H9 (cell line): ENCODE measurements around the gene PIEZO2. TPM values are rescaled to one million over a fixed set of nuclear protein-coding genes. Genes with fewer than 3 reads are reported as not detected.

ENCODE experiments used
- DNase-seq: peaks from one replicate; pipeline ENCODE4 v3.0.0-alpha.2; 2017
- H2AFZ ChIP-seq: one replicate; pipeline ENCODE4 v1.6.1; 2013; ENCODE audit warnings: mild to moderate bottlenecking, low read length, control low read depth, moderate library complexity
- H2AK5ac ChIP-seq: 2 replicates; pipeline ENCODE4 v1.6.1; 2013; ENCODE audit warnings: low read length, control low read depth, mixed read lengths; ENCODE audit not compliant: insufficient read length
- H2BK120ac ChIP-seq: one replicate; pipeline ENCODE4 v1.6.1; 2013; ENCODE audit warnings: low read depth, mild to moderate bottlenecking, low read length, control low read depth, inconsistent platforms; ENCODE audit not compliant: poor library complexity, severe bottlenecking
- H2BK12ac ChIP-seq: 2 replicates; pipeline ENCODE4 v1.6.1; 2013; ENCODE audit warnings: low read length, control low read depth, mixed read lengths, low read depth; ENCODE audit not compliant: insufficient read length
- H2BK15ac ChIP-seq: 2 replicates; pipeline ENCODE4 v1.6.1; 2013; ENCODE audit warnings: low read depth, low read length, control low read depth
- H2BK20ac ChIP-seq: one replicate; pipeline ENCODE4 v1.6.1; 2013; ENCODE audit warnings: low read depth, mild to moderate bottlenecking, low read length, control low read depth, inconsistent platforms; ENCODE audit not compliant: poor library complexity, severe bottlenecking
- H2BK5ac ChIP-seq: 2 replicates; pipeline ENCODE4 v1.6.1; 2013; ENCODE audit warnings: low read length, control low read depth, mixed read lengths; ENCODE audit not compliant: insufficient read length
- H3K14ac ChIP-seq: 2 replicates; pipeline ENCODE4 v1.6.1; 2013; ENCODE audit warnings: low read length, control low read depth; ENCODE audit not compliant: insufficient read depth
- H3K18ac ChIP-seq: 2 replicates; pipeline ENCODE4 v1.6.1; 2013; ENCODE audit warnings: low read depth, mild to moderate bottlenecking, mixed read lengths, low read length, control low read depth; ENCODE audit not compliant: insufficient read length
- H3K23ac ChIP-seq: 2 replicates; pipeline ENCODE4 v1.6.1; 2013; ENCODE audit warnings: low read length, control low read depth, mixed read lengths, low read depth; ENCODE audit not compliant: insufficient read length
- H3K23me2 ChIP-seq: 2 replicates; pipeline ENCODE4 v1.6.1; 2013; ENCODE audit warnings: low read depth, mild to moderate bottlenecking, mixed read lengths, low read length, control low read depth; ENCODE audit not compliant: insufficient read length, poor library complexity, severe bottlenecking
- H3K27ac ChIP-seq: 2 replicates; pipeline ENCODE4 v1.5.1; 2013; ENCODE audit warnings: low read length, control low read depth, mixed read lengths, low read depth; ENCODE audit not compliant: insufficient read length
- H3K27me3 ChIP-seq: 2 replicates; pipeline ENCODE4 v1.6.1; 2013; ENCODE audit warnings: low read length, control low read depth, inconsistent platforms; ENCODE audit not compliant: insufficient read depth
- H3K4ac ChIP-seq: 2 replicates; pipeline ENCODE4 v1.6.1; 2013; ENCODE audit warnings: low read depth, mild to moderate bottlenecking, control low read depth, inconsistent platforms, low read length, moderate library complexity
- H3K4me1 ChIP-seq: 2 replicates; pipeline ENCODE4 v1.6.1; 2013; ENCODE audit warnings: low read length, control low read depth, inconsistent platforms; ENCODE audit not compliant: insufficient read depth
- H3K4me2 ChIP-seq: 2 replicates; pipeline ENCODE4 v1.6.1; 2013; ENCODE audit warnings: low read length, control low read depth, mixed read lengths; ENCODE audit not compliant: insufficient read length, insufficient read depth
- H3K56ac ChIP-seq: 2 replicates; pipeline ENCODE4 v1.6.1; 2013; ENCODE audit warnings: low read depth, mild to moderate bottlenecking, mixed read lengths, low read length, control low read depth; ENCODE audit not compliant: insufficient read length
- H3K79me1 ChIP-seq: 2 replicates; pipeline ENCODE4 v1.6.1; 2013; ENCODE audit warnings: low read depth, mild to moderate bottlenecking, moderate library complexity, low read length, control low read depth, inconsistent platforms; ENCODE audit not compliant: insufficient read depth, poor library complexity, severe bottlenecking
- H3K79me2 ChIP-seq: 2 replicates; pipeline ENCODE4 v1.6.1; 2013; ENCODE audit warnings: low read length, control low read depth, inconsistent platforms; ENCODE audit not compliant: insufficient read depth
- H3K9ac ChIP-seq: 2 replicates; pipeline ENCODE4 v1.6.1; 2013; ENCODE audit warnings: low read length, control low read depth, mixed read lengths; ENCODE audit not compliant: insufficient read length; ENCODE audit errors: extremely low read depth
- H3K9me3 ChIP-seq: one replicate; pipeline ENCODE4 v1.6.1; 2013; ENCODE audit warnings: low read depth, low read length, inconsistent platforms; ENCODE audit not compliant: control insufficient read depth
- H3T11ph ChIP-seq: one replicate; pipeline ENCODE4 v1.6.1; 2013; ENCODE audit warnings: mild to moderate bottlenecking, low read length, control low read depth, inconsistent platforms
- H4K20me1 ChIP-seq: one replicate; pipeline ENCODE4 v1.6.1; 2013; ENCODE audit not compliant: control insufficient read depth, insufficient read length, insufficient read depth
- H4K5ac ChIP-seq: 2 replicates; pipeline ENCODE4 v1.6.1; 2013; ENCODE audit warnings: low read depth, mild to moderate bottlenecking, mixed read lengths, low read length, control low read depth; ENCODE audit not compliant: insufficient read length
- H4K8ac ChIP-seq: replicated peaks from 2 replicates; pipeline ENCODE4 v1.6.1; 2013; ENCODE audit warnings: low read length, control low read depth, mixed read lengths, low read depth; ENCODE audit not compliant: insufficient read length
- H4K91ac ChIP-seq: 2 replicates; pipeline ENCODE4 v1.6.1; 2013; ENCODE audit warnings: low read depth, mild to moderate bottlenecking, moderate library complexity, mixed read lengths, low read length, control low read depth; ENCODE audit not compliant: insufficient read length
- H3K27ac Mint-ChIP-seq, 3 experiments: 2 replicates in 2 of 3; 3 replicates in 1 of 3; pipeline ENCODE4 v1.8.0; 2020 to 2021; ENCODE audit warnings: mixed read lengths in 3 of 3, mild to moderate bottlenecking in 1 of 3, moderate library complexity in 1 of 3
- H3K27me3 Mint-ChIP-seq: 2 replicates; pipeline ENCODE4 v1.8.0; 2021; ENCODE audit warnings: low read depth, mild to moderate bottlenecking, moderate library complexity, mixed read lengths
- H3K36me3 Mint-ChIP-seq, 3 experiments: 2 replicates in 2 of 3; 3 replicates in 1 of 3; pipeline ENCODE4 v1.8.0; 2020 to 2021; ENCODE audit warnings: low read depth in 3 of 3, mixed read lengths in 3 of 3; ENCODE audit not compliant: insufficient read depth in 1 of 3
- H3K4me1 Mint-ChIP-seq, 2 experiments: 2 replicates each; pipeline ENCODE4 v1.8.0; 2020; ENCODE audit warnings: mixed read lengths in 2 of 2
- H3K4me3 Mint-ChIP-seq, 2 experiments: 2 replicates in 1 of 2; 3 replicates in 1 of 2; pipeline ENCODE4 v1.8.0; 2020 to 2021; ENCODE audit warnings: mild to moderate bottlenecking in 2 of 2, mixed read lengths in 2 of 2, moderate library complexity in 1 of 2
- H3K9me3 Mint-ChIP-seq, 2 experiments: 2 replicates in 1 of 2; 3 replicates in 1 of 2; pipeline ENCODE4 v1.8.0; 2020; ENCODE audit warnings: mild to moderate bottlenecking in 2 of 2, mixed read lengths in 2 of 2, moderate library complexity in 1 of 2
- WGBS: extraction: QIAGEN DNeasy Blood & Tissue Kit; methylation state at CpG from one replicate; pipeline ENCODE4 v1.1.7; 2013; ENCODE audit warnings: missing lambda C conversion rate, low lambda C conversion rate, mixed read lengths; ENCODE audit not compliant: insufficient read length; ENCODE audit errors: extremely low coverage; 5-methylcytosine and 5-hydroxymethylcytosine counted together
- total RNA-seq: library from RNA; stranded (reverse); gene quantifications from 2 replicates; pipeline ENCODE4 v1.2.1, GENCODE V29; 2021
- TF ChIP-seq, protein P1 (sequence below): fragments of 200-600 bp; sonication (generic); conservative IDR thresholded peaks from 3 replicates; pipeline ENCODE4 v1.8.0; 2021; ENCODE audit warnings: antibody characterized with exemption, mild to moderate bottlenecking

PIEZO2 gene
- total RNA-seq, 1 experiment from 2014 or later: 3.9 TPM

DNA sequence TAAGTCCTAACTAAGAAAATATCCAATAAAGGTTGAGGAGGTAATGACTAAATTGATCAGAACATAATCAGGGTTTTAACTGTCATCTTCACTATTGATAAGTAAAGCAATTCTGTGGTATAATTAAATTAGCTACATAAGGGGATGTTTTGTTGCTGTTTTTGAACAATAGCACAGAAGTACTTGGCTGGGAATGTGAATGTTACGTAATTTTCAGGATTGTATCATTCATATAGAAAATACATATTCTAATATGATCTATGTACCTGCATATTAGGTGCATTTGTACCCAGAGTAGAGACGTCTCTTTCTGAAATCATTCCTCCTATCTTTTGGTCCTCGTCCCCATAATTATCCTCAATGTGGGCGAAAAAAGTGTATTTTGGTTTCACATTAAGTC lies 109.0 kb downstream of the PIEZO2 start:
- no CpG with 5 or more reads among the region's 4 CpGs for WGBS

More for the DNA sequence above, 109.0 kb downstream of the PIEZO2 start:
- no peak overlapping the region for H3K4ac ChIP-seq
- no peaks in the 10 kb centered on the region for H3K79me2 ChIP-seq
- H3K9me3 Mint-ChIP-seq: no peaks in the 10 kb centered on the region
- no peak for DNase-seq
- no peak overlapping the region for H3K4me3 Mint-ChIP-seq
- H3K27me3 Mint-ChIP-seq: no peaks in the 10 kb centered on the region
- H3K27ac ChIP-seq: no peak overlapping the region
- H3K27ac Mint-ChIP-seq: no peak overlapping the region
- H3K23ac ChIP-seq: no peak overlapping the region
- H2AFZ ChIP-seq: no peak overlapping the region
- no peak overlapping the region for H3T11ph ChIP-seq
- H2BK12ac ChIP-seq: no peak overlapping the region
- H4K5ac ChIP-seq: no peak overlapping the region
- H2BK15ac ChIP-seq: no peak overlapping the region
- H2BK120ac ChIP-seq: no peak overlapping the region
- H3K27me3 ChIP-seq: no peaks in the 10 kb centered on the region
- H2BK20ac ChIP-seq: no peak overlapping the region
- no peak overlapping the region for H4K8ac ChIP-seq
- H4K20me1 ChIP-seq: no peaks in the 10 kb centered on the region
- no peak overlapping the region for H4K91ac ChIP-seq
- no peak overlapping the region for H2BK5ac ChIP-seq
- no peaks in the 10 kb centered on the region for H3K9me3 ChIP-seq
- no peak overlapping the region for H3K4me2 ChIP-seq
- no peak overlapping the region for H3K9ac ChIP-seq
- H3K4me1 Mint-ChIP-seq: peaks cover 4 to 9% of the 10 kb centered on the region in 2 experiments; a peak in 3 of 4 replicates
- H3K18ac ChIP-seq: no peak overlapping the region
- H3K56ac ChIP-seq: no peak overlapping the region
- no peak overlapping the region for H3K14ac ChIP-seq
- H3K79me1 ChIP-seq: no peaks in the 10 kb centered on the region
- H2AK5ac ChIP-seq: no peak overlapping the region
- H3K4me1 ChIP-seq: no peaks in the 10 kb centered on the region; the same call in 1 of the 2 replicates
- H3K23me2 ChIP-seq: no peaks in the 10 kb centered on the region
- TF ChIP-seq, protein P1, sequence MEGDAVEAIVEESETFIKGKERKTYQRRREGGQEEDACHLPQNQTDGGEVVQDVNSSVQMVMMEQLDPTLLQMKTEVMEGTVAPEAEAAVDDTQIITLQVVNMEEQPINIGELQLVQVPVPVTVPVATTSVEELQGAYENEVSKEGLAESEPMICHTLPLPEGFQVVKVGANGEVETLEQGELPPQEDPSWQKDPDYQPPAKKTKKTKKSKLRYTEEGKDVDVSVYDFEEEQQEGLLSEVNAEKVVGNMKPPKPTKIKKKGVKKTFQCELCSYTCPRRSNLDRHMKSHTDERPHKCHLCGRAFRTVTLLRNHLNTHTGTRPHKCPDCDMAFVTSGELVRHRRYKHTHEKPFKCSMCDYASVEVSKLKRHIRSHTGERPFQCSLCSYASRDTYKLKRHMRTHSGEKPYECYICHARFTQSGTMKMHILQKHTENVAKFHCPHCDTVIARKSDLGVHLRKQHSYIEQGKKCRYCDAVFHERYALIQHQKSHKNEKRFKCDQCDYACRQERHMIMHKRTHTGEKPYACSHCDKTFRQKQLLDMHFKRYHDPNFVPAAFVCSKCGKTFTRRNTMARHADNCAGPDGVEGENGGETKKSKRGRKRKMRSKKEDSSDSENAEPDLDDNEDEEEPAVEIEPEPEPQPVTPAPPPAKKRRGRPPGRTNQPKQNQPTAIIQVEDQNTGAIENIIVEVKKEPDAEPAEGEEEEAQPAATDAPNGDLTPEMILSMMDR: no peak
- peaks cover 0 to 2% (median 0%) of the 10 kb centered on the region in 3 experiments; a peak in 1 of 7 replicates for H3K36me3 Mint-ChIP-seq
